Gastroesophageal sphincter (tissue), 4 donors: ENCODE data around the gene VSTM2B. TPM values are rescaled to one million over a fixed set of nuclear protein-coding genes. Genes with fewer than 3 reads are reported as not detected.

Source experiments
- ATAC-seq: fragments of 150-250 bp; one replicate; pipeline ENCODE4 v1.9.1; 2016; ENCODE audit warnings: mild to moderate bottlenecking, moderate library complexity
- H3K27ac ChIP-seq, 4 donors: fragments of 200-600 bp; sonication (generic) in 3 of 4; 1 replicate in 3 of 4; 2 replicates in 1 of 4; pipeline ENCODE4 v1.5.1; 2016 to 2019
- H3K27me3 ChIP-seq: fragments of 200-600 bp; sonication (generic); one replicate; pipeline ENCODE4 v1.5.1; 2019
- H3K36me3 ChIP-seq, 2 donors: fragments of 200-600 bp; sonication (generic); one replicate each; pipeline ENCODE4 v1.5.1; 2019; ENCODE audit warnings: control low read depth in 1 of 2
- H3K4me1 ChIP-seq, 3 donors: fragments of 200-600 bp; sonication (generic); 1 replicate in 2 of 3; 2 replicates in 1 of 3; pipeline ENCODE4 v1.5.1; 2016 to 2019; ENCODE audit warnings: control low read depth in 2 of 3
- H3K4me3 ChIP-seq, 2 donors: fragments of 200-600 bp; sonication (generic); one replicate each; pipeline ENCODE4 v1.5.1; 2019; ENCODE audit warnings: mild to moderate bottlenecking in 1 of 2, moderate library complexity in 1 of 2
- H3K9me3 ChIP-seq, 3 donors: fragments of 200-600 bp; sonication (generic); one replicate each; pipeline ENCODE4 v1.5.1; 2017 to 2019; ENCODE audit warnings: control low read depth in 2 of 3
- EP300 ChIP-seq: sonication (generic); formaldehyde crosslinking; IDR thresholded peaks from one replicate; pipeline ENCODE4 v1.6.1; 2017; ENCODE audit warnings: antibody characterized with exemption, mild to moderate bottlenecking
- POLR2A ChIP-seq, 2 donors: fragments of 450-650 bp; IDR thresholded peaks; one replicate each; pipeline ENCODE4 v1.6.1; 2017; ENCODE audit warnings: antibody characterized with exemption in 2 of 2, mild to moderate bottlenecking in 2 of 2, moderate library complexity in 1 of 2
- POLR2AphosphoS5 ChIP-seq: sonication (generic); formaldehyde crosslinking; IDR thresholded peaks from one replicate; pipeline ENCODE4 v1.6.1; 2017; ENCODE audit warnings: antibody characterized with exemption
- WGBS, 2 donors: methylation state at CpG; one replicate each; pipeline ENCODE4 v1.1.5; 2018; ENCODE audit warnings: low coverage in 1 of 2; 5-methylcytosine and 5-hydroxymethylcytosine counted together
- total RNA-seq, 4 donors: library from RNA; depleted of rRNA; stranded (reverse); fragments of >200 nt; gene quantifications; one replicate each; pipeline ENCODE4 v1.1.0, GENCODE V29; 2016
- TF ChIP-seq, protein P1 (sequence below), 4 experiments: fragments of 200-600 bp in 2 of 4; fragments of 450-650 bp in 2 of 4; sonication (generic) in 1 of 4; IDR thresholded peaks; one replicate each; pipeline ENCODE4 v1.5.1; 2017 to 2019; ENCODE audit warnings: antibody characterized with exemption in 4 of 4, mild to moderate bottlenecking in 2 of 4, moderate library complexity in 2 of 4

VSTM2B gene
- total RNA-seq, 4 donors from 2014 or later: 0.40 TPM; not detected in 3

DNA sequence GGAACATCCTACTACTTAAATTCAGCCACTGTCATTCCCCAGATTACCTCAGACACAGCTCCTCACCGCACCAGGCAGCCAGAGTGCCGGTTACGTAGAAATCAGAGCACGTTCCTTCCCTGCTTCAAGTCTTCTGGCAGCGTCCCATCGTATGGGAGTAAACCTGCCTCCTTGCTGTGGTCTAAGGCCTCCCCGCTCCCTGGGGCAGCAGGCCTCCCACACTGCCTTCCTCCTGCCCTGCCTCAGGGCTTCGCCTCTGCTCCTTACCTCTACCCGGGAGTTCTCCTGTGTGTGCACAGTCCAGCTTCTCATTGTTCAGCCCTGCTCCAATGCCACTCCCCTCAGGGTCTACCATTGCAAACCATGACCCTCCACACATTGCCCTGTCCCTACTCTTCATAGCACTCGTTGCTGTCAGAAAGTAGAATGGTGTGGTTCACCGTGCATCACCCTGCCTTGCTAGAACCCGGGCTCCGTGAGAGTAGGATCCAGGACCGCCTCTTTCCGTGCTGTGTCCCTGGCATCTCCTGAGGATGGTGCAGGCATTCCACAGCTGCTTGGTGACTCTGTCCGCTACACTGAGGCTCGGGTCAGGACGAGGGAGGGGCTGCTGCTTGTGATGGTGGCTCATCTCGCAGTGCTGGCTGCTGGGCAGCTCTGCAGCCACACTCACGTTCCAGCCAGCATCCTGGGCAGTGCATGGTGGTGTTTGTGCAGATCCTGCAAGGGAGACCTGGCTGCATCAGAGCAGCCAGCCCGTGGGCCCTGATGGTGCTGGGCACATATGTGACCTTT, 87.2 kb downstream of the VSTM2B start:
- no peaks in the 10 kb centered on the region for H3K27me3 ChIP-seq
- no peaks in the 10 kb centered on the region for H3K9me3 ChIP-seq
- WGBS, 2 donors: 87 to 90% methylated on average over 12 to 15 of the region's 21 CpGs
- ATAC-seq: no peak
- H3K27ac ChIP-seq: no peak overlapping the region
- H3K4me3 ChIP-seq: no peak overlapping the region
- H3K4me1 ChIP-seq: peaks cover 0 to 13% (median 0%) of the 10 kb centered on the region in 3 donors
- peaks cover 0 to 91% of the 10 kb centered on the region in 2 donors for H3K36me3 ChIP-seq
- TF ChIP-seq, protein P1, sequence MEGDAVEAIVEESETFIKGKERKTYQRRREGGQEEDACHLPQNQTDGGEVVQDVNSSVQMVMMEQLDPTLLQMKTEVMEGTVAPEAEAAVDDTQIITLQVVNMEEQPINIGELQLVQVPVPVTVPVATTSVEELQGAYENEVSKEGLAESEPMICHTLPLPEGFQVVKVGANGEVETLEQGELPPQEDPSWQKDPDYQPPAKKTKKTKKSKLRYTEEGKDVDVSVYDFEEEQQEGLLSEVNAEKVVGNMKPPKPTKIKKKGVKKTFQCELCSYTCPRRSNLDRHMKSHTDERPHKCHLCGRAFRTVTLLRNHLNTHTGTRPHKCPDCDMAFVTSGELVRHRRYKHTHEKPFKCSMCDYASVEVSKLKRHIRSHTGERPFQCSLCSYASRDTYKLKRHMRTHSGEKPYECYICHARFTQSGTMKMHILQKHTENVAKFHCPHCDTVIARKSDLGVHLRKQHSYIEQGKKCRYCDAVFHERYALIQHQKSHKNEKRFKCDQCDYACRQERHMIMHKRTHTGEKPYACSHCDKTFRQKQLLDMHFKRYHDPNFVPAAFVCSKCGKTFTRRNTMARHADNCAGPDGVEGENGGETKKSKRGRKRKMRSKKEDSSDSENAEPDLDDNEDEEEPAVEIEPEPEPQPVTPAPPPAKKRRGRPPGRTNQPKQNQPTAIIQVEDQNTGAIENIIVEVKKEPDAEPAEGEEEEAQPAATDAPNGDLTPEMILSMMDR (IDR thresholded peaks at IDR 0.05): no peak
- TF ChIP-seq EP300 (no peak), POLR2AphosphoS5 (no peak), POLR2A (IDR thresholded peaks at IDR 0.05) (no peak)

DNA sequence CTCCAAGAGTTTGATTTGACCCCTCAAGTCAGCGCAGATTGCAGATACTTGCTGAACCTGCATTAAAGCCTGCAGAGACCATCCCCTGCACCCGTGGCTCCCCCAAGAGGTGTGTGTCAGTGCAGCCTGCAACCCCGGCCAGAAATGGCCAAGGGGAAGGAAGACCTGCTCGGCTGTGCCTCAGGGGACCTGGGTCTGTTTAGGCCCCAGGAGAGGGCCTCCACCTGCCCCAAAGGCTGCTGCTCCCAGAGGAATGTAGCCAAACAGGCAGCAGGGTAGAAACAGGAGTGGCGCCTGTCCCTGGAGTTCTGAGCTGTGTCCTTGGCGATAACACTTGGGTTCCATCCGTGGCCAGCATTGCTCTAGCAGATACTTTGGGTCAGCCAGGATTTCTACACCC, 88.3 kb downstream of the VSTM2B start:
- H3K9me3 ChIP-seq: no peaks in the 10 kb centered on the region
- WGBS, 2 donors: 87 to 93% methylated on average over 3 of the region's 7 CpGs
- TF ChIP-seq POLR2A (IDR thresholded peaks at IDR 0.05) (no peak), EP300 (no peak), POLR2AphosphoS5 (no peak)
- TF ChIP-seq, protein P1 (IDR thresholded peaks at IDR 0.05): no peak
- H3K4me1 ChIP-seq: peaks cover 0 to 13% (median 0%) of the 10 kb centered on the region in 3 donors
- no peaks in the 10 kb centered on the region for H3K27me3 ChIP-seq
- no peak for ATAC-seq
- H3K36me3 ChIP-seq: peaks cover 0 to 83% of the 10 kb centered on the region in 2 donors
- no peak overlapping the region for H3K27ac ChIP-seq
- H3K4me3 ChIP-seq: no peak overlapping the region

Other genes with a start within 250 kb of the VSTM2B start
- 10 to 100 TPM; 41.4 to 79.7 (median 61.7) TPM for gene POP4, start 80.3 kb downstream of the VSTM2B start, total RNA-seq
- 10 to 100 TPM; 28.6 to 49.1 (median 38.8) TPM for gene PLEKHF1, start 139.5 kb downstream of the VSTM2B start, total RNA-seq
- gene C19orf12, start 189.3 kb downstream of the VSTM2B start, total RNA-seq: 10 to 100 TPM; 37.6 to 62.1 (median 49.7) TPM